HG03060 (cell line): ENCODE data around the gene SOX6.

Experiments
- ATAC-seq: cut with Tn5 transposase; IDR thresholded peaks from one replicate; pipeline ENCODE4 v1.9.1; 2021; ENCODE audit warnings: low read depth, moderate number of reproducible peaks; ENCODE audit not compliant: unreplicated experiment

Gene SOX6

DNA sequence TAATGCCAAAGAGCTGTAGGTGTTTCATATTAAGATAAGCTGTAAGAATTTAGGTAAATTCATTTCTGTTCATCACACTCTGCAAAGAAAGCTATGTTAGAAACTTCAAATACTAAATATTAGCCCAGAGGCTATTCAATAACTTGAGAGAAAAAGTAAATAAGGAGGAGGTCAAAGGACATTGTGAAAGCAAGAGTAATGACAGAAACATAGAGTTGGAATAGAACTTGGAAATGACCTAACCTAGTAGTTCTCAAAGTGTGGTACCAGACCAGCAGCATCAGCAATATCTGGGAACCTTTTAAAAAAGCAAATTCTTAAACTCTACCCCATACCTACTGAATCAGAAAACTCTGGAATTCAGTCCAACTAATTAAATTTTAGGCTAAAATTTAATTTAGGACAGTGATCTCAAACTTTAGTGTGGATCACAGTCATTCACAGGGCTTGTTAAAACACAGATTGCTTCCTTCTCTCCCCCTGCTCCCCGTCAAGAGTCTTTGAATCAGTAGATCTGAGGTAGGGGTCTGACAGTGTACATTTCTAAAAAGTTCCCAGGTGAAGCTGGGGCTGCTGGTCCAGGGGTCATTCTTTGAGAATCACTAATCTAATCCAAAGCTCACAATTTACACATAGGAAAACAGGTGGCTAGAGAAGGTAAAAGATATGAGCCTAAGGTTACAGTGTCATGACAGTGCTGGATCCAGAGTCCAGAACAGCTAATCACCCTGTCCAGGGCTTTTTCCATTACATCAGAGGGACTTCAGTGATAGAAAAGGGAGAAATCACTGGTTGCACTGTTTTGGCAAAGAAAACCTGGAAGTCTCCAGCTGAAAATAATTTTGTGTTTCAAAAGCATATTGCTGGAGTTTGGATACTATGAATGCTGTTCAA lies 241.1 kb downstream of the SOX6 start:
- no peak for ATAC-seq

DNA sequence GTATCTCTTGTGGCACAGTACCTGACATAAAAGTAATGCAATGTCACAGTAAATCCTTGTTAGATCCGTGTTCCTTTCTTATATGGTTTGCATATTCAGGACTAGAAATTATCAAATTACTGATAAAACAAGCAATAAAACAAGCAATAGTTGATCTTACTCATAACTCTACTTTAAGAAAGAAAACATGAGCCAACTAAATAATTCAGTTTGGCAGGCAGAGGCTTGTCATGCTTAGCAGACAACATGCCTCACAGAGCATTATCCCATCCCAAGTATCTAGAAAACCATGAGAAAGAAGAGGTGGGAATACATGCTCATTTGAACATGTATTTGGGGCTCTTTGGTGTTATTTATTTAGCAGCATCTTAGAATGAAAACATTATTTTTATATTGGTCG lies 241.9 kb downstream of the SOX6 start:
- ATAC-seq: no peak

DNA sequence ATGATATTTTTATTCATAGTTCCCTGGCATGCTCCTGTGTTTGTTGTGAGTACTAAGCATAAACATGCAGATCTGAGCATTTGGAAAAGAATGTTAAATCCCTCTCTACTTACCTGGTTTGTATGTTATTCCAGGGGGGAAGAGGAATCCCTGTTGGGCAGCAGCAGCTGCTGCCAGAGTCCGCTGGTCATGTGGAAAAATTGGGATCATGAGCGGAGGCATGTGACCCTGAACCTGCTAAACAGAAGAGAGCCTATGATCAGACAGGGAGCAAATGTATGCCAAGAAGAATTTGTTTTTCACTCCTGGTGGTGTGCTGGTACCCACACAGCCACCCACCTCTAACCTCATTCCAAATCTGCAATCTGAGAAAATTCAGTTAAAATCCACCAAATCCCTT lies 244.7 kb downstream of the SOX6 start:
- ATAC-seq: no peak

GRCh38 chr11:16110886-16111285 lies 245.5 kb downstream of the SOX6 start:
- ATAC-seq: no peak

GRCh38 chr11:16099343-16099900 lies 256.9 kb downstream of the SOX6 start:
- no peak for ATAC-seq

DNA sequence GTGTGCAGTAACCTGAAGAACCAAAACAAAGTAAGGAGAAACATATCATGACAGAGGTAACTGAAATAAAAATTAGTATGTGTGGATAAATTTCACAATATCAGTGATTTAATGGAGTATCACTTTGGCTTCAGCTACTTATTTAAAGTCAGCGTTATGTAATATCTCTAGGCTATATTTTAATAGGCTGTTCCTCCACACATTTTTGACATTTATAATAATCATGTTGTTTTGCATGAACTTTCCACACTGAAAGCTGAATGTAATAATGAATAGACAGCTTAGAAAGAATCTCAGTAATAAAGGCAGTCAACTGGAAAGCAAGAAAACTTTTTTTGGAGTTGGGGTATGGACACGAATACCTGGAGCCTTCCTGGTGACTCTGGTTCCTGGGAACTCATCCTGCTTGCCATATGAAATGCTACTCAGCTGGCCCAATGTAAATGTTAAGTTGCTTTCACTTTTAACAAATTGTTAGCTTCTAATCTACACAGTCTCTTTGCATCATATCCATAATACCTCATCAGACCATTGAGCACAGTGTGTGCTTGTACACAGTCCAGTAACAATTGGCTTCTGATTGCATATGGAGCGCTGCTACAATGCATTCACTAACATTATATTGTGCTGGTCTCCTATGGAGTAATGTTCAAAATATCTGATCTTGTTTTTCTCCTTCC lies 257.7 kb downstream of the SOX6 start:
- no peak for ATAC-seq

- no peak for ATAC-seq
These were observed 258.8 kb downstream of the SOX6 start for GRCh38 chr11:16097543-16097942.

DNA sequence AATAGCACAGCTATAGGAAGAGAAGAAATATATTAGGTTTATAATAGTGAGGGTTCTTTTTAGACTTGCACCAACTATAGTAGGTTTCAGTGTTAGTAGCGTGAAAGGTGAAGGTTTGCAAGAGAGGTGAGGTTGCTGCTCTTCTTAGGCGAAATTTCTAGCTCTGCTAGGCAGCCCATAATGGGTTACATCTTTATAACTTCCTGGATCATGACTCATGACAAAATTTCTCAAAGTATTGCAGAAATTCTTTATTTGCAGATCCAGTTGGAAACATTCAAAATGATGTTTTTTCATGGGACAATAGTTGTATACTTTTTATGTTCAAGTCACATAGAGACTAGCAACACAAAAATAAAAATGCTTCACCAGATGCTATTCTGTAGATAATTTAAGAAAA lies 260.0 kb downstream of the SOX6 start:
- ATAC-seq: no peak

DNA sequence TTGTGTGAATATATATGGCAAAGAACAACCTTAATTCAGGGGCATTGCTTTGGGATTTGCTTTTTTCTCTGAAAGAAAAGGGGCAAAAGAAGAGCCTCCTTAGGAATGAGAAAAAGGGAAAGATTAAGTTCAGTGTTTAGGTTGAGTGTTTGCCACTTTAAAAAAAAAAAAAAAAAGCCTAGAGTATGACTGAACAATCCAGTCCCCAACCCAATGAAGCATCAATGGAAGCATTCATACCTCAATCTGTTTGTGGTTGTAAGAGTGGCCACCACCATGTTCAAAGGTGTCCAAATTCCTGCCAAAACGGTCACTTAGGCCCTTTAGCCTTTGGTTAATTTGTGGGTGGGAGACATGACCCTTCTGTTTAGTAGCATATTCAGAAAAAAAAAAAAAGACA lies 260.6 kb downstream of the SOX6 start:
- no peak for ATAC-seq

GRCh38 chr11:16093889-16094653 lies 262.3 kb downstream of the SOX6 start:
- ATAC-seq: no peak

DNA sequence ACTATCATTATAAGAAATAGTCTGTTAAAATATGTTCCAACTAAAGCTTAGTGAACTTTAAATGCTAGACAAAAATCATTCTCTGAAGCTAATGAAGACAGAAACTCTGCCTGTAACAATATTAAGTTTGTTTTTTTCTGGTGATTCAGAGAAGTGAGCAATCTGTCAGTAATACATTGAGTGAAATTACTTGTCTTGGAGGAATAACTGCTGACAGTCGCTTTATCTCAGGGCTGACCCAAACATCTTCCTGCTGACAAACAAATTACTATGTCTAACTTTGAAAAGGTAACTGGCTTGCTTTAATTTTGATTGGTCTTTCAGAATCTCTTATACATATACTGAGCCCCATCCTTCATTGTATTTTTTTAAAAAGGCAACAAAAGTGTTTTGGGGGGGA lies 264.5 kb downstream of the SOX6 start:
- ATAC-seq: no peak

DNA sequence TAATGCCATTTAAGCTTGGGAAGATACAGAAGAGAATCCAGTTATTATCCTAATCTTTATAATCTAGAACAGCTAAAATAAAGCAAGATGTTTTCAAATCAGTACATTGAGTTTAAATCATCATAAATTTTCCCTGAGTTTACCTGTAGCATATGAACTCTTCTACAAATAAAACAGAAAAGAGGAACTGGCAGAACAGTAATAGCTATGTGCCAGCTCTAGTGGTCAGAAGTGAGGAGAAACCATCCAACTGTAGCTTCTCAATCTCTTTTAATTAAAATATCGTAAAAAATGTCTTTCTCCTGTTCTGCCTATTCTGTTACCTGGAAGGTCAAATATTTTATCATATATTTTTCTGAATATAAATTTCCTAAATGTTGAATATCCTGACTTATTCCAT lies 266.9 kb downstream of the SOX6 start:
- no peak for ATAC-seq

GRCh38 chr11:16088774-16089173 lies 267.6 kb downstream of the SOX6 start:
- ATAC-seq: no peak

- no peak for ATAC-seq
These were observed 268.5 kb downstream of the SOX6 start for GRCh38 chr11:16087886-16088285.

GRCh38 chr11:16086229-16086819 lies 270.0 kb downstream of the SOX6 start:
- no peak for ATAC-seq

DNA sequence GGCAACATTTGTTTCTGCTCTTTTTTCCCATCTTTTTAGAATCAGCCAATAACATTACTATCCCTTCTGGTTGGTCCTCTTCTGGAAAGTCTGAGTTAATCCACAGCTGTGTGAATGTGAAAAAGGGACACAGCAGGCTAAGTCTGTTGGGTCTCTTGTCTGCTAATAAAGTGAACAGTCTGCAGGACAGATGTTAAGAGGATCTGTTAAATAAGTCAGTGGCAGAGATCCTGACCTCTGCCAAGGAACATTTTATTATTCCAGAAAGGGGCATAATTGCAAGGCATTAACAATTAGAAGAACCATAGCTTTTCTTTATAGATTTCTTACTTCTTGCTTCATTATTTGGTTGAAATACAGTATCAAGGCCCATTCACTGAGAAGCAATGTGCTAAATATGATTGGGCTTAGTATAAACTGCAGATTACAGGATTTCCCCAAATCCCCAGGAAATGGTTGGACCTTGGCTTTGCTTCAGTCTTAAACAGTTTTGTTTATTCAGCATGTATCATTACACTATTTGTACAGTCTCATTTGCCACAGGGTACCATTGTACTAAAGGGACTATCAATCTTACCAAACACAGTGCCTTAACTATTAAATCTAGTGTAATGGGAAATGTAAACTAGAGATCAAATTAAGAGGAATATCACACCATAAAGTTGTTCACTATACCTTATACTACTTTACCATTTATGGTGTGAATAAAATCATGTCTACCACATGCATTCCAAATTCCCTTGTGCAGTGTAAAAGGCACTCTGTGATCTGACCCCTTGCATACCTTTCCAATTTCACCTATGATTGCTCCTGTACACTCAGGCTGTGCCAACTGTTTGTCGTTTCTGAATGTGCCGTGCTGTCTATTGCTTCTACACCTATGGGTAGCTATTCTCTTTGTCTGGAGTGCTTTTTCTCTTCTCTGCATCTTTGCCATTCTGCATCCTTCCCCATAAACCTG lies 274.0 kb downstream of the SOX6 start:
- ATAC-seq: no peak

DNA sequence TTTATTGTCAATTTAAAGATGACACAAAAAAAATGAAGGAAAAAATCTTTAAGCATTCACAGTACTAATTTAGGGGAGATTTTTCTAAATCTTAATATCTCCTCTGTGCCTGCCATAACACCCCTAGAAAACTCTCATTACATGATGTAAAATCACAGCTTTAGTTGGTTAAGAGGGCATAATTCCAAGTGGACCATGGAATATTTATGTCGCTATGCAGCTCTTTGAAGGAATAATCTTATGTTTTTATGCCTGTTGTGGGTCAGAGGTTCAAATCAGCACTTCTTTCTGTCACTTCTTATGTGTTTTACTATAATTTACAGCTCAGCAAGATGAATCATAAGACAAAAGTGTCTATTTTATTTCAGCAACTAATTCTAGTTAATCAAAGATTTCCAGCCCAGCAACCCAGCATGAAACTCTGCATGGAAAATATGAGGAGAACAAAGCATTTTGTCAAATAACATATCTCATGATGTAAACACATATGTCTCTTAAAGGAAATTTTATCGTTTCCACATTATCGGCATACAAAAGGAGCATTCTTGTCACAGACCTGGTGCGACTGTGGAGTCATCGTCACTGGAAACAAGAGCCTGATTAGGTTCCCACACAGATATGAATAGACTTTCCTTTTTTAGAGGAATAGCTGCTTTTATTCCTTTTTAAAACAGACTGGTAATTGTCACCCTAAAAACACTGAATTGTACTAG lies 274.8 kb downstream of the SOX6 start:
- ATAC-seq: no peak

DNA sequence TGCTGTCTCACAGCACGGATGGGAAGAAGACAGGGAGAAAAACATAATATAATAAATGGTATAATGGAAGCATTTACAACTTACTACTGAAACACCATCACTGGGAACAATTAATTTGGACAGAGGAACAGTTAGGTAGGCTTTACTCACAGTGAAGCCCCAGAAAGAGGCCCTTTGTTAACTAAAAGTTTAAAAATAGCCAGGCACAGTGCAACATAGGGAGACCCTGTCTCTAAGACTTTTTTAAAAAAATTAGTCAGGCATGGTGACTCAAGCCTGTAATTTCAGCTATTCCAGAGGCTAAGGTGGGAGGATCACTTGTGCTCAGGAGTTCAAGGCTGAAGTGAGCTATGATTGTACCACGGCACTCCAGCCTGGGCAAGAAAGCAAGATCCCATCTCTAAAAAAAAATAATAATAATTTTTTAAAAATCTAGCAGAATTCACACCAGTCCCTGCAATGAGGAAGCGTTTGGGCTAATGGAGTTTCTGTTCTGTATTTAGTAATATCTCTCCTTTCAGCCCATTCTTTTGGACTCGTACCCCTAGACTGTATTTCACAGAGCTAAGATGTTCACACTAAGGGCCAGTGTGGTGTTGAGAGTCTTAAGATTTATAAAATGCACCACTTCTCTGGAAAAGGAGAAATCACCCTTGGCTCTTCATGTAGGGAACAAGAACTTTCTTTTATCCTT lies 275.5 kb downstream of the SOX6 start:
- ATAC-seq: no peak
